ENCODE data around the gene POLG.

The POLG gene

DNA sequence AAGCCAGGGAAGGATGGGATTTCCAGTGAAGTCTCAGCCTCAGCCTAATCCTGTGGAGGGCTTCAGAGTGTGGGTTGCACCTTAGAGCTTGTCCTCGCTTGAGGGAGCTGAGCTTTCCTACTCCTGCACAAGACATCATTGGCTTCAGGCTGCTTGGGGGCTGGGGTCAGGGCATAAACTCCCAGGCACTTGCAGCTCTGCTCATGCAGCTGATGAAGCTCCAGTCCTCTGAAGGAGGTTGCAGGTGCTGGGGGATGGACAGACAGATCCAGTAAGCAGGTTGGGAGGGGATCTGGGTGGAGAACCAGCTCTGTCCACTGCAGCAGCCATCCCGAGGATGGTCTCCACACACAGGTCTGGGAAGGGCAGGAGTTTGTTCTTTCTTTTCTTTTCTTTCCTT, 19.4 kb upstream of the POLG start:
- no peak for DNase-seq

DNA sequence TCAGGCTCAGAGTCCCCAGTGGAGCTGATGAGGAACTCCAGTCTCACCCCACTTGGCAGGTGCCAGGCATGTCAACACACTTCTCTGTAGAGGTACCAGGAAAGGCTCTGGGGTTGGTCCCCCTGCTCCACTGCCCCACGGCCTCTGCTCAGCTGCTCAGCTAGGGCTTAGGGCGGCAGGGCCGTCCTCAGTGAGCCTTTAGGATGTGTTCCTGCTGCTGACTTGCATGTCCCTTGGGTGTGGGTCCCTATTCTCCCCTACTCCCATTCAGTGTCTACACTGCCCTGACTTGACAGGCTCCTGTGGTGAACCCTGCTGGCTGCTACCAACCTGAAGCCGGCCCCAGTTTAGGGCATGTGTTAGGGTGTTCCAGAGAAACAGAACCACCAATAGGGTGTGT, 17.9 kb upstream of the POLG start:
- no peak for DNase-seq

DNA sequence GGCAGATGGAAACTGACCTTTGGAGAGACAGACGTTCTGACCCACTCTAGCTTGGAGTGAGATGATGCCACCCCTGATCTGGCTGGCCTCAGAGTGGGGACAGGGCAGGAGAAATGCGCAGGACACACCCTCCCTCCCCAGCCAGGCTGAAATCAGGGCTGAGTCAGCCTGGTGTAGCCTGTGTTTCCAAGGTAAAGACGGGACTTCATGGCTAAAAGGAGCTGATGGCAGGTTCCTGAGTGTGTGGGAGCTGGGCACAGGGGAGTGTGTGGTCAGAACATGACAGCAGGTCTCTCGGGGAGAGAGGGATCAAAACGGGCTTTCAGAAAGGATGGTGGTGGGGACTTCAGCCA, 14.6 kb upstream of the POLG start:
- no peak for DNase-seq

DNA sequence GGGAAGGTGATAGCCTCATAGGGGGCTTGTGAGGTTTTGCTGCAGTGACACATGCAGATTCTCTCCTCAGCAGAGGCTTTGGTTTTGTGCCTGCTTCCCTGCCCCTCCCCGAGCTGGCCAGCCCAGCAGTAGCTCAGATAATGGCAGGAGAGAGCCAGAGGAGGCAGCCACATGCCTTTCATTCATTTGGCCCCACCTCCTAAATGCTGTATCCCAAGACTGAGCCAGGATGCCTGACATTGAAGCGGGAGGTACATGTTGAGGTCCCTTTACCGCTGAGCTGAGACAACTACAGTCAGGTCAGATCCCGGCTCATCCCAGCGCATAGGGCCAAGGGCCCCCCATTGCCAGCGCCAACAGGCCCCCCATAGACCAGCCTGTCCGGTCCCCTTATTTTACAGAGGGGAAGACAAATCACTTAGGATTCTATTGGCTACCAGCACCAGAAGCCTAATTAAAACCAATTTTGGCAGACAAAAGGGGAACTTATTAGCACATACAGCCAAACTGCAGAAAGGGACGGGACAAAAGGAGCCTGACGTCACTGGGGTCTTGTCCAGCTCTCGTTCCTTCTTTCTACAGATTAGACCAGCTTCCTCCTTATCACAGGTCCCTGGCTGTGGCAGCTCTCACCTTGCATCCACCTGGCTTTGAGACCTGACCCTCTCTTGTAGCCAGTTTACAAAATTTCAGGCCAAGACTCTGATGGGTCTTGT, 12.1 kb upstream of the POLG start:
- no peak for DNase-seq

DNA sequence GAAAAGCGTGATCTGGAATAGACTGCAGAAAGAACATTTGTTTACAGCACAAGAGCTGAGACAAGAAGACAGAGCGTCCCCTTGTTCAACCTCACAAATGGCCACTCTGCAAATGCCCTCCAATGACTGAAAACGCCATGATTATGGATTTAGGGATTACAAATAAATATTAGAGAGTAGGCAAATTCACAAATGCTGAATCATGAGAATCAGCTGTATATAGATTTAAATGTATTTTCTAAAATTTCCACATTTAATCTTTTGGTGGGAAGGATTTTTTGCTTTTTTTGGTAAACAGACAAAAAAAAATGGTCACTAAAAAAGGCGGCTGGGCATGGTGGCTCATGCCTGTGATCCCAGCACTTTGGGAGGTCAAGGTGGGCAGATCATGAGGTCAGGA, 10.6 kb upstream of the POLG start:
- DNase-seq = no peak

DNA sequence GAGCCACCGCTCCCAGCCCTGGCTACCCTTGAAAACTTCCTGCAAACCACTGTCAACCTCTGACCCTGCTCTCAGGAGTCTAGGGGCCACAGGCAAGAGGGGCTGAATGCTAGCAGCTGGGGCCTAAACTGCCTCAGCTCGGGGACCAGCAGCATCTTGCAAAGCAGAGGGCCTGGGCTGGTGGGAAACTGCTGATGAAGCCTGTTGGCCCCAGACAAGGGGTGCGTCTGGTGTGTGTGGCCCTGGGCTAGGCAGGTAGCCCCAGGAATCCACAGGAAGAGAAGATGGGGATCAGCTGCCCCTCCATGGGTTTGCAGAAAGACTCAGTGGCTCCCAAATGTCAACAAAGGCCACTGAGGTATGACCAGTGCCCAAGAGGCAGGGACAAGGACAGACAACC, 8.2 kb upstream of the POLG start:
- no peak for DNase-seq

DNA sequence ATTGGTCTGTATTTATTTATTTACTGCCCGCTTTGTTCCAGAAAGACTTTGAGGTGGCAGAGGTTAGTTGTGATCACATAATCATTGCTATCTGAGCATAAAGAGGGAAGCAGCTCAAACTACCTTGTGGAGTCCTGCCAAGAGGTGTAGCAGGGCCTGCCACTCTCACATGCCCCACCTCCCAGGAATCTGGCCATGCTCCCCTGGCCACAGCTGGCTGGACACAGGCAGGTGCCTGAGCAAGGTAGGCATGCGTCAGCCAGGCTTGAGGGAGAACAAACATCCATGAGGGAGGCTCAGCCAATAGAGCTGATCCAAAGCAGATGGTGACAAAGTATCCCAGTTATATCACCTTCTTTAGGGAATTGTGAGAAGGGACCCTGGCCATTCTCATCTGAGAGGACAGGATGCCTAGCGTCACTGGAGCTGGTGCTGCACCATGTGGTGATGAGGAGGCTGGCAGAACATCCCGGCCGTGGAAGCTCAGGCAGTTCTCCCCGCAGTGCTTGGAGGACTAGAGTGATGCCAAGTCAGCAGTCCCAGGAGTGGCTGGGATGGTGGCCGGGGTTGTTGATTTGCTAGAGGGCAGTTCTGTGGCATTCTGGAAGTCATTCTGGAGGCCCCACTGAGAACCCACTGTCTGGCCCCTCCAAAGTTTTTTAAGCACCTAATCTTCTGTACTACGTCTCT, 6.8 kb upstream of the POLG start:
- DNase-seq = peak; percentile 14

DNA sequence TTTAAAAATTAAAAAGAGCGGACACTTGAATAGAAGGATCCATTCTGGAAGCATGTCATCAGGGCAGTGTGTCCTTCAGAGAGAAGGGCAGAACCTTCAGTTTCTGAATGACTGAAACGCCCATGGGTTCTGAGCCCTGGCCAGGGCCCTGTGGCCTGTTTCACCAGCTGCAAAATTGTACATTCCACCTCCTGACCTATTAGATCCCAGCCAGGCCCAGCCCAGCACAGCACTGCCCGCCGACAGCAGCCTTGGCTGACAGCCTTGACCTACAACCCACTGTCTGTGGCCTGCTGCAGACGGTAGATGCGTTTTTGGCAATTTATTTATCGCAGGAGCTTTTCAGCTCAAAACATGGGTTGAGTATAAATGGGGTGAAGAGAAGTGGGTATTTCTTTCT, 5.9 kb upstream of the POLG start:
- DNase-seq = no peak

DNA sequence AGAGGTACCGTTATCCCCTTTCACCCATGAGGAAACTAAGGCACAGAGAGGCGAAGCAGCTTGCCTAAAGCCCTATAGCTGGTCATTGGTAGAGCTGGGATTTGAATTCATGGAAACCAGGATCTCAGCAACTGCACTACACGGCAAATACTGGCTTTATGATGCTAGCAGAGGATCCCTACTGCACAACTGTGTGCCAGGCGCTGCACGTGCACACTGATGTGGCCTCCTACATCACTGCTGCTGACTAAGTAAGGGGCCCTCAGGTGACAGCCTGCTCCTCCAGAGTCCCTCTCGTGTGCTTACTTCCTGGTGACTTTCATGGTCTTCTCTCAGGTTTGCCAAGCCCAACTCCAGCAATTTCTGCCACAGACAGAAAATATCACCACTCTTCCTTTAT, 3.4 kb upstream of the POLG start:
- no peak for DNase-seq

DNA sequence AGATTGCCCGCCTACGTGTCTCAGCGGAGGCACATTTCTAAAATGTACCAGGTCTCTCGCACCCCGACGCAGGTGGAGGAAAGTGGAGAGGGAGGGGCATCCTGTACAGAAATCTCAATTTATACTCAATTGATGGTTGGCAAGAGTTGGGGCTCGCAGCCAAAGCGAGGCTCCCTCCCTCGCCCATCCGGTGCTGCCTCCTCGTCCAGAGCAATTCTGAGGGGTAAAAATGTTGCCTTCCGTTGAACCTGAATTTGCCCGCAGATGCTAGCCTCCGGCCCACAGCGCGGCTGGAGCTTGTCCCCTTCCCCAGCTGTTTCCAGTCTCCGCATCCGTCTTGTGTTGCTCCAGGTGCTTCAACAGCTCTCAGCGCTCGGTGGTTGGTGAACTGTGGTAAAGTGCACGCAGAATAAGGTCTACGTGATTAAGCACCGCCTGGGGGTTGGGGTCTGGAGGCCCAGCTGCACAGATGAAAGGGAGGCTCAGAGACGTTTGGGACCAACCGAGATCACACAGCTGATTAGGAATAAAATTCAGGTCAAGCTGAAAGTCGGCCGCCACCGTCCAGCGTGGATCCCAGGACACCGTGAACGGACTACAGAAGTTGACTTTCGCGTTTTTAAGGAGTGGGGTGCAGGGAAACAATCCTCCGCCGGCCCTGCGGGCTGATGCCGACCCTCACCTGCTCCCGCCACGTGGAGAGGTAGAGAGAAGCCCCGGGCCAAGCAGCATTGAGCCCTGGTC, 846 bp upstream of the POLG start:
- peak; percentile 78 for DNase-seq

DNA sequence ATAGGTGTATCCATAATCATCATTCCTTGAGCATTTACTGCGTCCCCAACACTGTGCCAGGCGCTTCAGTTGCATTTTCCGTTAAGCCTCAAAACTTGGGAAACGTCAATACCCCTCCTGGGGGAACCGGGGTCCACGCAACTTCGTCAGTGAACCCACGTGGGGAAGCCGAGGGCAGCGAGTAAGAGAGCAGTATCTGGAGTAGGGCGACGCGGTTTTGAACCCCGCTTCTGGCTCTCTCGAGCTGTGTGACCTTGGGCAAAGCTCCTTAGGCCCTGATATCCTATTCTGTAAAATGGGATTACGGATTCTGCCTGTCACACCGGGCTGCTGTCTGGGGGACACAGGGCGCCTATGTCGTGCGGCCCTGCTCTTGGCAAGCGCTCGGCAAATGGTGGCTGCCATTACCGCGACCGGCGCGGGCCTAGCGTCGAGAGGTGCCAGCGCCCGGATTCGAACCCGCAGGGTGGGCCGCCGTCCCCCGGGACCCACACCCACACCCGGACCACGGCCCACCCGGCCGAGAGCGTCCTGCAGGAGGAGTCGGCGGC, 590 bp downstream of the POLG start:
- no peak for DNase-seq

DNA sequence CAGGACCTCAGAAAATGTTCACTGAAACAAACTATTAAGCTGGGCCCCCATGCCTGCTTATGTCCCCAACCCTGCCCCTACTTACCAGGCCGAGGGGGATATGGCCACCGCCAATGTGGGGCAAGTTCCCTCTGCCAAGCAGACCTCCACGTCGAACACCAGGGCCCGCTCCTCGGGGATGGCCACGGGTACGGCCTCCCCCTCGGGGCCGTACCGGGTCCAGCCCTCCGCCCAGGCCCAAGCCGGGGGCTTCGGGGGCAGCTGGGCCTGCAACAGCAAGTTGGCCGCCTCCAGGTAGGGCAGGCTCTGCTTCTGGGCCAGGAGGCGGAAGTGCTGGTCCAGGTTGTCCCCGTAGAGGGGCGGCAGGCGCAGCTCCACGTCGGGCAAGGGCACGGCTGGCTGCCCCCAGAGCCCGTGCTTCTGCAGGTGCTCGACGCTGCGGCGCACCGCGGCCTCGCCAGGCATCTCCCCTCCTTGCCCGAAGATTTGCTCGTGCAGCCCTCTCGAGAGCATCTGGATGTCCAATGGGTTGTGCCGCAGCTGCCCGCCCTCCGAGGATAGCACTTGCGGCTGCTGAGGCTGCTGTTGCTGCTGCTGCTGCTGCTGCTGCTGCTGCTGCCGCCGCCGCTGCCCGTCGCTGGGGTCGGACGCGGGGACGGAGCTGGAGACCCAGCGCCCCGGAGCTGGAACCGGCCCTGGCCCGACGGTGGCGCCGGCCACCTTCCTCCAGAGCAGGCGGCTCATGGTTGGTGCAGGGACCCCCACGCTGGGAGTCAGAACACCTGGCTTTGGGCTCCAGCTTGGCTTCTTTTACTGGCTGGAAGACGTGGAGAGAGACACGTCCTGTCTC, 1.4 kb downstream of the POLG start:
- DNase-seq = no peak

DNA sequence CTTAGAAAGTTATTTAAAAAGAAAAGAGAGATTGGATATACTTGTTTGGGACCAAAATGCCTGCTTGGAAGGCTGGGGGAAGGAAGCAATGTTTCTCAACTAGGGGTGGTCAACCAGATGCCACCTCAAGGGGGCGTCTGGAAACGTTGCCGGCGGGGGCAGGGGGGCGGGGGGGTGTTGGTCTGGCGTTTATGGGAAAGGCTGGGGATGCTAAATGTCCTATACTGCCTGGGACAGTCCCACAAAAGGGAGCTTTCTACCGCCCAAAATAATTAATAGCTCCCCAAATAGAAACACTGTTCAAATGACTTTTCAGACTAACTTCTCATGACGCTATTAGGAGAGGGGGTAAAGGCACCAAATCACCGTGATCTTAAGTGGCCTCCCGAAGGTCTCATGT, 2.2 kb downstream of the POLG start:
- DNase-seq = no peak

DNA sequence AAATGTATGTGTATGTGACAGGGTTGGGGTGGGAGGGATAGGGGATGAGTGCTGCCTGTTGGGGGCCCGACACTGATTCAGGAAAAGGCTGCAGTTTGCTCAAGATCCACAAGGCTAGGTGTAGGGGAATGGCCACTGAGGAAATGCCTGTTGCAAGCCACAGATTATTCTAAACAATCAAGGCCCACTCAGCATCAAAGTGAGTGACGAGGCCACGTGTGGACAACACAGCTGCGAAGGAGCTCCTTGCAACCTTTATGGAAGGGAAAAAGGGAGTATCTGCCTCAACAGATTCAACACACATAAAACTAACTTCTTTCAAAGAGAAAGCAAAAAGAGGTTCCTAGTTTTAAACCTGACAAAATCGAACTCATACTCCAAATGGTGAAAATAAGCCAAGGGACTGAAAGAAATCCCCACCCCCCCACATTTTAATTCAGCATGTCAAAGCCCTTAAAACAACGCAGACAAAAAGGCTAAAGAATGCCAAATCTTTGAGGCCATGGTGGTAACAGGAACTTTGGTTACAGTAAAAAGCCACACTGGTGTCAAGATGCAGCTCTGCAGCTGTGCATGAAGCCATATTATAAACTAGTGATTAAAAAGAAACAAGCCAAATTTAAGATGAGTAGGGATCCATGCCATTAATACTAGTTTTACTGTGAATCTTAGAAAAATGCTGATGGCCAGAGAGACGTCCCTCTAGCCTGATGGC, 3.6 kb downstream of the POLG start:
- DNase-seq = no peak

DNA sequence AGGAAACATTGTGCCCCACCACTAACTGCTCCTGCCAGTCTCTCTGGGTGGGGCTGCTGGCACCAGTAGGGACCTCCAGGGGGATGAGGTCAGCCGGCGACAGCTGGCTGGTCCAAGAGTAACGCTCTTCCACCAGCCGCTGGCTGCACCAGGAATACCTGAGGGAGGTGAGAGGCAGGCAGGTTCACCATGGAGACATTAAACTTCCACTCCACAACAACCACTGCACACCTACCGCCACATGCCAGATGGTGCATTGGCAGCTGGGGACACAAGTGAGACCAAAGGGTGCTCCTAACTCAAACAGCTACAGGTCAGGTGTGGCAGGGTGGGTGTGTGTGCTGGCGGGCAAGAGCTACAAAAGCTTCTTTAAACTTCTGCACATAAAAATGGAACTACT, 4.5 kb downstream of the POLG start:
- DNase-seq = no peak

DNA sequence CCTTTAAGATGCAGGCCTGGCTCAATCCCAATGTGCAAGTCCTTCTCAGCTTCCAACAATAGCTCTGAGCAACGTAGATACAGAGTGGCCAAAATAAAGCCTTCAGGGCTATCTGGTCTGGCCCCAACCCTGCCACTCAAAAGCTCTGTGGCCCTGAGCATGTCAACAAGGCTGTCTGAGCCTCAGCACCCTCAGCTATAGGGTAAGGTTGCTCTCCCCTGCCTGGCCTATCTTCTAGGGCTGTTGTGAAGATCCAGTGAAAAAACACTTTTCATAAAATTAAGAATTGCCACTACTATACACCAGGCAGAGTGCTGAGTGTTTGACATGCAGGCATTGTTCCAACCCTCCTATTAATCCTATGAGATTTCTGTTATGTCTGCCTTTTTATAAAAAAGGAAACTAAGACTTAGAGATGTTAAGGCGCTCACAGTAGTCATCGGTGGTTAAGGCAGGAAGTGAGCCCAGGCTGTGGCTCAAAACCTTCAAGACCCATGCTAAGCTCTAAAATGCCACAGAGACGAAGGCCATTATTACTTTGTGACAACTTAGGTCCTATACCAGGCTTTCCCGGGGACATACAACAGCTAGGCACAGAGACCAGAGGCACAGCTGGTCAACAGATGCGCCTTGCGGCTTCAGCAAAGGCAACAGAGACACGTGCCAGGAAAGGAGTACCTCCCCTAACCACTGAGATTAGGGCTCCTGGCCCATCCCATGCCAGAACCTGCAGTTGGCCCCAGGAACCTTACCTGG, 5.1 kb downstream of the POLG start:
- DNase-seq = no peak

DNA sequence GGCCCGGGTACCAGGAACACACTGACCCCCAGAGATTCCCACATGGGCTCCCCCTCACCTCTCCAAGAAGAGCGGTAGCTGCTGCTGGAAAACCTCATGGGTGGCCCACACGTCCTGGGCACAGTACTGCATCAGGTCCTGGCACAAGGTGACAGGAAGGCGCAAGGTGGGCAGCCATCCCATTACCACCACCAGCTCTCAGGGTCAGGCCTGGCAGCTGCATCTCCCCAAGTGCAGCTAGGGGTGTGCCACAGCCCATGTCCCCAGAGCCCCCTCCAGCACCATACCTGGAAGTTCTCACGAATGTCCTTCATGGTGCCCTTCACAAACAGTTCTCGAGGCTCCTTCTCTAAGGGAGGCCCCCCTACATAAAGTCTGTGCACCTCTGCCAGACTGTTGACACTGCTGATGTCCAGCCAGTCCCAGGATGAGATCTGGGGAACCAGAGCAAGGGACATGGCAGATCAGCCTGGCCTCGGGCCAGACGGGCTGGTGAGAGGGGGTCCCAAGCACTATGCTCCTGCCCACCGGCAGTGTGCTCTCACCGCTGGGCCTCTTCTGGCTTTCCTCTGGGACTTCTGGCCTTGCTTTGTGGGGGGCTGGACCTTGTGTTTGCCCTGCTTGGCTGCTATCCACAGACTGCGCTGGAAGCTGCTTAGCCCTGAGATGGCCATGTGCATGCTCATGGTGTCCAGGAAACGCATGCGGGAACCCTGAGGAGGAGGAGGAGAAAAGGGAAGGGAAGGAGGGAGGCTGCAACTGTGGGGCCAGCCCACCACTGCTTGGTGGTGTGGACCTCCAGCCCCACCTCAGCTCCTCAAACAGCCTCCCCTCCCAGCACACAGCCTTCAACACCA, 6.0 kb downstream of the POLG start:
- no peak for DNase-seq

DNA sequence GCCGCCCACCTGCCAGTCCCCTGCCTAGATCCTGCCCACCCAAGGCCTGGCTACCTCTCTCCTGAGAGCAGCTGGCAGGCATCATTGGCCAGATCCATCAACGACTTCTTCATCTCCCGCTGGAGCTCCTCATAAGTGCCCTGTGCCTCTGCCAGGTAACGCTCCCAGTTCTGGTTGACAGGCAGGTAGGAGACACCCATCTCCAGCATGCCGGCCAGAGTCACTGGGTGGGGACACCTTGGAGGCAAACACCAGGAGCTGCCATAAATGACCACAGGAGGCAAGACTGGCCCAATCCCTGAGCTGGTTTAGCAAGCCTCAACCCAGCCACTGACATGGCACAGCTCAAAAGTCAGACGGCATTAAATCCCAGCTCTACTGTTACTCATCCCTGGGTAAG, 7.5 kb downstream of the POLG start:
- DNase-seq = no peak

DNA sequence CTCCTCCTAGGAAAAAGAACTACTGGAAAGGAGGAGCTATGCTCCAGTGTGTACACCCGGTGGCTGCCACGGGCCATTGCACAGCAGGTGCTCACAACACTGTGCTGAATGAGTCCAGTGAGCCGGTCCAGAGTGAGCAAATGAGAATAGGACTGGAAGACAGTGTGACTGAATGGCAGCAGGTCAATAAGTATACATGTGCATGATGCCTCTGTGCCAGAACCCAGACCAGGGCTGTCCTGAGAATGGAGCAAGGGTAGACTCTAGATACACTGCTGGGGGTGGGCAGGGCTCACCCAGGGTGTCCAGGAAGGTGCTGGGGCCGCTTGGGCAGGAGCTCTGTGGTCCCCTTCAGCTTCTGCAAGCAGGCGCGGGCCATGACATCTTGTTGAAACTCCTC, 8.3 kb downstream of the POLG start:
- peak; percentile 53 for DNase-seq

DNA sequence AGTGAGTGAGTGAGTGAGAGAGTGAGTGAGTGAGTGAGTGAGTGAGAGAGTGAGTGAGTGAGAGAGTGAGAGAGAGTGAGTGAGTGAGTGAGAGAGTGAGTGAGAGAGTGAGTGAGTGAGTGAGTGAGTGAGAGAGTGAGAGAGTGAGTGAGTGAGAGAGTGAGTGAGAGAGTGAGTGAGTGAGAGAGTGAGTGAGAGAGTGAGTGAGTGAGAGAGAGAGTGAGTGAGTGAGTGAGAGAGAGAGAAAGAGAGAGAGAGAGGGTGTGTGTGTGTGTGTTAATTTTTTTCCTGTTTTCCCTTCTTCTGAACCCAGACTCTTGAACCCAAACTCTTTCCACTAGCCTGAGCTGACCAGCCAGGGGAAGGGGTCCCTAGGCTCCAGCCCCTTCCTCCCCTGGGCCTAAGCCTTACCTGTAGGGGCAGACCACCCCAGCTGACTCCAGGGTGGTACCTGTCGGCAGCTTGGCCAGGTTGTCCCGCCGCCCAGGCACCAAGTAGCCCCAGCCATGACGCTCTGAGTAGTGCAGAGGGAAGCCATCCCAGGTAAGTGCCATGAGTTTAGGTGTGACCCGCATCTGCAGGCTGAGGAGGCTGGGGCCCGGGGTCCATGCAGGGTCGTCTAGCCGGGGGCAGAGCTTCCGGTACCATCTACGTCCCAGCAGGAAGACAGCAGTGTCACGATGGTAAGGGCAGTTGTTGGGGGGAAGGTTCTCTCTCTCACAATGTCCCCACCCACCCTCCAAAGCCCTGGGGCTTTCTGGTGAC, 9.4 kb downstream of the POLG start:
- DNase-seq = no peak
